ENCODE data around the gene INPP5A.
"Not testable (repeated sequence)": the region's sequence is repeated elsewhere in the genome, so short reads cannot be mapped to it uniquely, and the experiment has no call there.

Gene INPP5A

GRCh38 chr10:132658546-132659205 lies 121.1 kb downstream of the INPP5A start:
- DNase-seq (ENCODE audit: low read depth in 2 of 2) = no peak

DNA sequence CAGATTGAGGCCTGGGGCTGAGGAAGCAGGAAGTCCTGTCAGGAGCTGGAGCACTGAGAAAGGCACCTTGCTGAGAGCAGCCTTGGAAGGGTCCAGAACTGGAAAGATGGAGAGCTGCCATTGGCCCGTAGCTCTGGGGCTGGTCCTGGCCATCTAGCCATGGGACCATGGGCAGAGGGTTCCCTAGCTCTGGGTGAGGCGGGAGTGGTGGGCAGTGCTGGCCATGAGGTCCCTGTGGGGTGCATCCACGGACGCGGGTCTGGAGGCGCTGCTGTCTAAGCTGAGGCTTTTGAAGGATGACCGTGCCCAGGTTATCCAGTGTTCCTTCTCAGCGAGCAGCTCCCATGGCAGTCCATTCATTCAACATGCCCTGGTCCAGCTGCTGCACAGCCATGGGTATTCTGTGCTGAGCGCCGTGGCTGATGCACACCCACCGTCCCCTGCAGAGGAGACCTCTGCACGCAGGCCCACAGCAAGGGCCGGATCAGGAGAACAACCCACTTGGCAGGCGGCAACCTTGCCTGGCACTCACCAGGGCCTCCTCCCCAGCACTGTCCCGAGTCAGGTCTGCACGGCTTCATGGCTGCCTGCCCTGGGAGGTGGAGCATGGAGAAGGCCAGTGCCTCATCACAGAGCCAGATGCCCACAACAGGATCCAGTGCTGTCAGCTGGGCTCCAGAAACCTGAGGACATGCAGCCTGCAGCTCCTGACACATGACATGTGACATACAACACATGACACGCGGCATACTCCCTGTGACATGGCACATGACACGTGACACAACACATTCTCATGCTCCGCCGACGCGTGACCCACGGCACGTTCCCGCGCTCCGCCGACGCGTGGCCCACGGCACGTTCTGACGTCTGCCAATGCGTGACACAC lies 121.9 kb downstream of the INPP5A start:
- no peak for DNase-seq (ENCODE audit: low read depth in 2 of 2)

- DNase-seq (ENCODE audit: low read depth in 2 of 2) = no peak
Observed at GRCh38 chr10:132660385-132660784, 122.8 kb downstream of the INPP5A start.

DNA sequence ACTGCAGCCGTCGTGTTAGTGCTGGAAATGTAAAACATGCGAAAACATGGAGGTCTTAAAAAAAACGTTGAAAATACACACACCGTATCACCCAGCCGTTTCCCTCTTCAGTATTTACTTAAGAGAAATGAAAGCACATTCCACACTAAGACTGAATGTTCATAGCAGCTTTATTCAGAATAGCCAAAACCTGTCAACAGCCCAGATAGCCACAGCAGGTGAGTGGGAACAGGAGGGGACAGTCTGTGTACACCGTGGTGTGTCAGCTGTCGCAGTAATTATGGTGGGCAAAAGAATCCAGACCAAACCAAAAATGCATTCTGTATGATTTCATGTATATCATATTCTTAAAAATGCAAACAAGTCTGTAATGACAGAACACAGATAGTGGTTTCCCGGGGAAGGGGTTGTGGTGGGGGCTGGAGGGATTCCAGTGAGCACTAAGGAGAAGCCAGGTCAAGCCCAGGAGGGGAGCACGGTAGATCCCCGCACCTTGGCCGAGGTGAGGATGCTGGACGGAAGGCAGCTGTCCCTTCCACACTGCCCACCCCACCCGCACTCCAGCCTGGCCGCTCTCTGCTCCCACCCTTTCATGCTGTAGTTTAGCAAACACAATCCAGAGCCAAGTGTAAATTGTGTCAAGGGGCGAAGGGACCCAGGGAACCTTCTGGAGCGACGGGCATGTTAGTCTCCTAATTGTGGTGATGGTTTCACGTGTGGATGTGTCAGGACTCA lies 124.8 kb downstream of the INPP5A start:
- DNase-seq (ENCODE audit: low read depth in 2 of 2) = no peak

- DNase-seq (ENCODE audit: low read depth in 2 of 2) = no peak
Observed at GRCh38 chr10:132663666-132664365, 126.2 kb downstream of the INPP5A start.

DNA sequence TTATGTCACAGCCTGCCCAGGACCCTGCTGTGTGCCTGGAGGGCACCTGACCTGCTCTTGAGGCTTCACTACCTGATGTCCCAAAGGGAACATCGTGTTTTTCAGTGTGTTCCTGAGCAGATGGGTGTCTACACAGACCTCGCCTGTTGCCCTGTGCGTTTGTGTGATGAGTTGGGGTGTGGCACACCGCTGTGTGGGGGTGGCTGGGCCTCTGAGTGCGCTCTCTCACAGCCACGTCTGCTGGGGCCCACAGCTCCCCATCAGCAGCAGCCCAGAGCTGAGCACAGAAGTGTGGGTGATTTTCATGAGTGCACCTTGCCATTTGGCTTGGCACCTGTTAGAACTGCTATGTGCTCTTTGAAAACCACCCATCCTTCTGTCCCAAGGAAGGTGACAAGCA lies 126.8 kb downstream of the INPP5A start:
- DNase-seq (ENCODE audit: low read depth in 2 of 2) = no peak

GRCh38 chr10:132664883-132665282 lies 127.3 kb downstream of the INPP5A start:
- no peak for DNase-seq (ENCODE audit: low read depth in 2 of 2)

DNA sequence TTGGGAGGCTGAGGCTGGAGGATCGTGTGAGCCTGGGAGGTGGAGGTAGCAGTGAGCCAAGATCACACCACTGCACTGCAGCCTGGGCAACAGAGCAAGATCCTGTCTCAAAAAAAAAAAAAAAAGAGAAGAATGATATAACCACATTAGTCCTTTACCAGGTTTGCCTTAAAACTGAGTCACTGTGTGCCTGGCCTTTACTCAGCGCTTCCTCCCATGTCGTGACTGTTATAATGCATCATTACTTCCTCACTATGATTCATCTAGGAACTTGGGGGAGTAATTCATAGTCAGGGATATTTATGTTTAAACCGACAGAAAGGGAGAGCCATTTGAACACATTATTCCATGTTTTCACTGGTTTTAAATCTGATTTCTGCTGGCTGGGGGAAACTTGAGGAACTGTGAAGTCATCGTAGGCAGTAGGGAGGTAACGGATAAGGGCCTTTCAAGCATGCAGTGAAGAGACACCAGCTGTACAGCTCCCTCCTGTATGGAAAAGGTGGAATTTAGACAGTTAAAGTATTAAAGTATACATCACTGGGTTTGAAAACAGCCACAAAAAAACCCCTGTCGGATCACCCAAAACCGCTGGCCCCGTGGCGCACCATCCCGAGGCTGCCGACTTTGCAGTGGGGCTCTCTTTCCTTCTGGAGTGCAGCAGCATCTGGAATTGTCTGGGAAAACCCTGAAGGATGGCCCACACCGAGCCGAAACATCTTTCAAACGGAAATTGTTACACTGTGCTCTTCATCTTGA lies 128.5 kb downstream of the INPP5A start:
- DNase-seq (ENCODE audit: low read depth in 2 of 2) = no peak

GRCh38 chr10:132666705-132667341 lies 129.2 kb downstream of the INPP5A start:
- no peak for DNase-seq (ENCODE audit: low read depth in 2 of 2)

- DNase-seq (ENCODE audit: low read depth in 2 of 2) = no peak
Observed at GRCh38 chr10:132667342-132668047, 129.9 kb downstream of the INPP5A start.

DNA sequence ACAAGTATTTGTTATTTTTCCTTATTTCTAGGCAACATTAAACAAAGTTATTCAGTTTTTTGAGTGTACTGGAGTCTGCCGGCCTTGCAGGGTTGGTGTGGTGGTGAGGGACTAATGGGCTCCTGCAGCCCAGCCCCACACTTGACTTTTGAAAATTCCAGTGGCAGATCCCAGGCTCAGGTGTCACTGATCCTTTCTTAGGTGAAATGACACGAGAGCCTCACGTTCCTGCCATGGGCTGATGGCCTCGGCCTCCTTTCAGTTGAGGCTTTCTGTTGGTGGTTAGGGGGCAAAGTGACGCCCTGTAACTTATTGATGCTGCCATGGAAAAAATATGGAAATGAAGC lies 130.4 kb downstream of the INPP5A start:
- DNase-seq (ENCODE audit: low read depth in 2 of 2) = no peak

DNA sequence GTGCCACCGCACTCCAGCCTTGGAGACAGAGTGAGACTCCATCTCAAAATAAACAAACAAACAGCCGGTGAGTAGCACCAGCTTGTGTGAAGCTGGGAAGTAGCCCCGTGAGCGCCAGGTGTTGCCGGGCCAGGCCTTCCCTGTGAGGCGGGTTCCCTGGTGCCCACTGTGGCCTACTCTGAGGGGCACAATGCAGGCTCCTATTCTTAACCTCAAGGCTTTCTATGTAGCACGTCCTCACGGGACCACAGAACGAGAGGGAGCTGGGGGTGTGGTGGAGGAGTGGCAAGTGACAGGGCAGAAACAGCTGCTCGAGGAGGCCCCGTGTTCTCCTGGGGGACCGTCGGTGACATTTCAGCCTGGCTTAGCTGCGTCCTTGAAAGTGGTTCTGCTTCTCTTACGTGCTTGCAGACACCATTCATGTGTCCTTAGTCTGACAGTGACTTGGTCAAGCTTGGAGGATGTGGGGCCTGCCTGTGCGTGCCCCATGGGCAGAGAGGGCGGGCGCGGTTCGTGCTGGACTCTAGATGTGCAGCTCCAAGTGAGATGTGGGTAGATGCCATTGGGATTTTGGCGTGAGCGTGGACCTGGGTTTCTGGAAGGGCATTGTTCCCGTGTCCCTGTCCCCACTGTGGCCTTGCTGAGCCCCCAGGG lies 131.7 kb downstream of the INPP5A start:
- no peak for DNase-seq (ENCODE audit: low read depth in 2 of 2)

GRCh38 chr10:132670546-132671227 lies 133.1 kb downstream of the INPP5A start:
- DNase-seq (ENCODE audit: low read depth in 2 of 2) = no peak

DNA sequence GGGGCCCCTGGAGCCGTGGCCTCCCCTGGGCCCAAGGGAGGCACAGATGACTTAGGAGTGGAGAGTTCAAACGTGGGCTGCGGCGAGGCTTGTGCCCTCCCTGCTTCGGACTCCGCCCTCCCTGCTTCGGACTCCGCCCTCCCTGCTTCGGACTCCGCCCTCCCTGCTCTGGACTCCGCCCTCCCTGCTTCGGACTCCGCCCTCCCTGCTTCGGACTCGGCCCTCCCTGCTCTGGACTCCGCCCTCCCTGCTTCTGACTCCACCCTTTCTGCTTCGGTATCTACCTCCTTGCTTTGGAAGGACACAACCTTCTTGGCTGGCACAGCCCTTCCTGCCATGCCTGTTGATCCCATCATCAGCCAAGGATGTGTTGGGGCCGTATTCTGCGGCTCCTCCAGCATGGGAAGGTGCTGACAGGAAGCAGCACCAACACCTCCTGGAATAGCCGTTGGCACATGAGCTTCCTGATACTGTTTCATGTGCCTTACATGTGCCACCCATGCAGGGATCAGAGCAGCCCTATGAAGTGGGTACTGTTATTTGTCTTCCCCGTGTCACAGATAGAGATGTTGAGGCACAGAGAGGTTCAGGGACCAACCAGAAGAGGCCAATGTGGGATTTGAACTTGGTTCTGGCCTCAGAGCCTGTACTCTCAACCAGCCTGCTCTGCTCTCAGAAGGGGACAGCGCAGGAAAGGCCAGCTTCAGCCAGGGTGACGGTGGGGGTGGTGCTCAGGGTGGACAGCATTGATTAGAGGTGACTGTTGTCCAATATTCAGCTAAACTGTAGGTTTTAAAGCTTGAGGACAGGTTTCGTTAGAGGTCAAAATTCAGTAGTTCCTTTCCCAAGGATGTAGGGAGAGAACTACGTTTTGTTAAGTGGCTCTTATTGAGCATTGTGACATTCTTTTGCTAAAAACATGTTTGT lies 133.9 kb downstream of the INPP5A start:
- no peak for DNase-seq (ENCODE audit: low read depth in 2 of 2)

DNA sequence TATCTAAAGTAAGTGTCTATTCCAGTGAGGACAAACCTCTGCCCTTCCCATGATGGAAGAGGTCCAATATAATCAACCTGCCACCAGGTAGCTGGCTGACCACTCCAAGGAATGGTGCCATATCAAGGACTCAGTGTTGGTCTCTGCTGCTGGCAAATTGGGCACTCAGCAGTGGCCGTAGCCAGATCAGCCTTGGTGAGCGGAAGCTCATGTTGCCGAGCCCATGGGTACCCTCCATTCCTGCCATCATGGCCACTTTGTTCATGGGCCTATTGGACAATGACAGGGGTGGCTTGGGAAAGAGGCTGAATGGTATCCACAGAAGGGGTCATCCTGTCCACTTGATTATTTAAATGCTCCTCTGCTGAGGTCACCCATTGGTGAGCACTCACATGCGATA lies 136.2 kb downstream of the INPP5A start:
- not testable (repeated sequence) for DNase-seq (ENCODE audit: low read depth in 2 of 2)

DNA sequence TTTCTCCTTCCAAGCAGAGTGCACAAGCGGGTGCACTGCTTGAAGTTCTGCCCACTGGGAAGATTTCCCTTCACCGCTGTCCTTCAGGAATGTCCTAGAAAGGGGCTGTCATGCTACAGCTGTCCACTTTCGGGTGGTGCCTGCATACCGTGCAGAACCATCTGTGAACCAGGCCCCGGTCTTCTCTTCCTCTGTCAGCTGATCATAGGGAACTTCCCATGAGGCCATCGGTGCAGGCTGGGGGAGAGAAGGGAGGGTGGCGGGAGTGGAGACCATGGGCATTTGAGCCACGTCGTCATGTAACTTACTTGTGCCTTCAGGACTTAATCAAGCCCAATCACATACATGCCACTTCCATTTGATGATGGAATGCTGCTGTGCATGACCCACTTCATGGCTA lies 136.7 kb downstream of the INPP5A start:
- DNase-seq (ENCODE audit: low read depth in 2 of 2) = no peak

DNA sequence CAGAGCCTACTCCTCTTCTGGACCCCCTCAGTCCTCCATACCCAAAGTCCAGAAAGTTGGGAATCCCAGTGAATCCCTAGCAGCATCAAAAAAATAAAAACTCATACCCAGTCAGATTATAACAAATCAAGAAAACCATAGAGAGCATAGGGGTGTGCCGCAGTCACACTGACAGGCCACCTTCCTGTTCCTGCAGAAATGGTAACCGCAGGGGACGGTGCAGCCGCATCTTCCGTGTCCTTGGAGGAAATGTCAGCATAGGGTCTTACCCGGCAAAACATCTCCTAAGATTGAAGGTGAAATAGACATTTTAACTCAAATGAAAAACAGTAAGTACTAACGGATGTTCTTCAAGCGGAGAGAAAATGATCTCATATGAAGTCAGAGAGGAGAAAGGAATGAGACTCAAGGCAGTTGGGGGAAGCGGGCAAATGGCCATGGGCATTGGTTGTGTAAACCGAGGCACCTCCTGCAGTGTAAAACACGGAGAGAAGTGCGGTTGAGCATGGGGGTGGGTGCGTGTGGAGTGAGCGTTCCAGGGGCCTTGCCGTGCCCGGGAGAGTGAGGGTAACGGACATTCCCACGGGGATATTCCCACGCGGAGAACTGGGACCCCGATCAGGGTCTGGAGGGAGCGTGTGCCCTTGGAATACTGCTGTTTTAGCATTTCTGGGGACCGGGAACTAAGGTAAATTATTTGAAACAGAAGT lies 137.6 kb downstream of the INPP5A start:
- no peak for DNase-seq (ENCODE audit: low read depth in 2 of 2)
